Stomach (tissue), 9 donors: ENCODE results near the gene PRXL2A. TPM values are rescaled to one million over a fixed set of nuclear protein-coding genes. Genes with fewer than 3 reads are reported as not detected.
A peak's percentile ranks its signal among the peaks of the same experiment; 100 is the strongest.
"Not testable (repeated sequence)": the region's sequence is repeated elsewhere in the genome, so short reads cannot be mapped to it uniquely, and the experiment has no call there.

Source experiments
- DNase-seq, 2 donors: peaks; one replicate each; pipeline versions ENCODE4 v3.0.0 to v3.0.0-alpha.2; 2013 to 2019
- H3K27ac ChIP-seq, 5 donors: fragments of 200-600 bp in 4 of 5; sonication (generic) in 4 of 5; one replicate each; pipeline ENCODE4 v1.5.1; 2013 to 2019; ENCODE audit warnings: mild to moderate bottlenecking in 1 of 5, moderate library complexity in 1 of 5
- H3K27me3 ChIP-seq, 3 donors: fragments of 200-600 bp; sonication (generic); one replicate each; pipeline ENCODE4 v1.5.1; 2017 to 2019; ENCODE audit warnings: mixed run types in 1 of 3
- H3K36me3 ChIP-seq, 4 donors: fragments of 200-600 bp; sonication (generic); 1 replicate in 3 of 4; 2 replicates in 1 of 4; pipeline ENCODE4 v1.5.1; 2016 to 2019
- H3K4me1 ChIP-seq, 4 donors: fragments of 200-600 bp; sonication (generic); one replicate each; pipeline ENCODE4 v1.5.1; 2016 to 2019
- H3K4me3 ChIP-seq, 4 donors: fragments of 200-600 bp; sonication (generic) in 3 of 4; one replicate each; pipeline ENCODE4 v1.5.1; 2016 to 2019; ENCODE audit warnings: mild to moderate bottlenecking in 1 of 4
- H3K9me3 ChIP-seq, 4 donors: fragments of 200-600 bp; sonication (generic); one replicate each; pipeline ENCODE4 v1.5.1; 2016 to 2019
- CTCF ChIP-seq, 7 experiments: fragments of 450-650 bp in 4 of 7; fragments of 200-600 bp in 3 of 7; sonication (generic) in 3 of 7; IDR thresholded peaks; one replicate each; pipeline ENCODE4 v1.5.1; 2016 to 2019; ENCODE audit warnings: antibody characterized with exemption in 7 of 7, control low read depth in 2 of 7, mild to moderate bottlenecking in 1 of 7
- EP300 ChIP-seq: sonication (generic); formaldehyde crosslinking; IDR thresholded peaks from one replicate; pipeline ENCODE4 v1.6.1; 2017; ENCODE audit warnings: antibody characterized with exemption
- POLR2A ChIP-seq, 4 donors: fragments of 450-650 bp; IDR thresholded peaks; one replicate each; pipeline ENCODE4 v1.6.1; 2016; ENCODE audit warnings: antibody characterized with exemption in 4 of 4, control low read depth in 2 of 4, mild to moderate bottlenecking in 1 of 4, moderate library complexity in 1 of 4
- POLR2AphosphoS5 ChIP-seq, 3 donors: sonication (generic); formaldehyde crosslinking; IDR thresholded peaks; one replicate each; pipeline ENCODE4 v1.6.1; 2016; ENCODE audit warnings: antibody characterized with exemption in 3 of 3
- WGBS, 5 donors: extraction: QIAGEN DNeasy Blood & Tissue Kit in 3 of 5; methylation state at CpG; one replicate each; pipeline versions ENCODE4 v1.1.5 to v1.1.7; 2013 to 2018; 5-methylcytosine and 5-hydroxymethylcytosine counted together
- intact Hi-C: fragments of 100-400 bp; cut with DNase I; formaldehyde crosslinking; loops from one replicate; pipeline ENCODE4 v1.15.1; 2023; ENCODE audit warnings: low total_unique reads
- polyA plus RNA-seq, 3 donors: library from polyadenylated mRNA; stranded (reverse); fragments of 200-250 nt; gene quantifications; one replicate each; pipeline ENCODE4 v1.2.3, GENCODE V29; 2013
- total RNA-seq, 5 donors: library from RNA; depleted of rRNA; stranded (reverse); fragments of >200 nt; gene quantifications; one replicate each; pipeline versions ENCODE4 v1.1.0 to v1.2.3, GENCODE V29; 2014 to 2016
- donor health status: healthy with polysubstance abuse.
- donor health status: Bipolar disorder and iron deficiency.
- donor health status: healthy.

Gene PRXL2A
- total and polyA plus RNA-seq, 8 donors = 6.7 to 56.8 (median 17.8) TPM

DNA sequence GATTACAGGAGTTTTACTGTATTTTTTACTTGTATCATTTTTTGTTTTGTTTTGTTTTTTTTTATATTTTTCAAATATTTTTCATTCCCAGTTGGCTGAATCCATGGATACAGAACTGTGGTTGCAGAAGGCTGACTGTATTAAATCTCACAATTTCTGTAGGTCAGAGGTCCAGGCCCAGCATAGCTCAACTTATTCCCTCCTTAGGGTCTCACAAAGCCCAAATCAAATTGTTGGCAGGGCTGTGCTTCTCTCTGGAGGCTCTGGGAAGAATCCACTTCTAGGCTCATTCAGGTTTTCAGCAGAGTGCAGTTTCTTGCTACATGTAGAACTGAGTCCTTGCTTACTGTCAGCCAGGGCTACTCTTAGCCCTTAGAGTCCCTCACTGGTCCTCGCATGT lies 68.3 kb downstream of the PRXL2A start:
- H3K4me1 ChIP-seq = peaks cover 15 to 46% (median 35%) of the 10 kb centered on the region in 4 donors
- intact Hi-C loops = no loop called here
- peaks cover 0 to 12% (median 6%) of the 10 kb centered on the region in 4 donors for H3K9me3 ChIP-seq
- no peaks in the 10 kb centered on the region for H3K27me3 ChIP-seq
- no peak overlapping the region for H3K4me3 ChIP-seq
- DNase-seq = no peak
- no peak overlapping the region for H3K27ac ChIP-seq
- 94 to 100% (median 97%) methylated on average over 1 of the region's 1 CpG for WGBS, 5 donors
- peaks cover 0 to 19% (median 12%) of the 10 kb centered on the region in 4 donors for H3K36me3 ChIP-seq
- no peak for TF ChIP-seq POLR2A (IDR thresholded peaks at IDR 0.05)
- TF ChIP-seq POLR2AphosphoS5 (IDR thresholded peaks at IDR 0.05) = no peak
- no peak for TF ChIP-seq CTCF (IDR thresholded peaks at IDR 0.05)
- TF ChIP-seq EP300 = no peak

DNA sequence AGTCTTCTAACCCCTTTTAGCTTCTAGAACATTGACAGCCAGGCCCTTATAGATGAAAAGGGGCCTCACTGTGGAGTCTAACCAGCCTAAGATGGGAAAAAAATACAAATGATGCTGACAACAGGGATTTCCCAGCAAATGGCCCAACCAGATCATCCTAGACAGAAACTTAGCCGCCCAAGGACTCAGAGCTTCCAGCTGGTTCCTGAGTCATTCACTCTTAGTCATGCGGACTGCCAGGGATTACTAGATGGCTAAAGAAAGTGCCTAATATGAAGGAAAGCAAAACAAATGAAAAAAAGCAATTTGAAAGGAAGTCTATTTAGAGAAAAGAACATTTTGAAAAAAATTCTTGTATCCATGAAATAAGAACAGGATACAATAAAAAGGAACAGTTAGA lies 69.5 kb downstream of the PRXL2A start:
- TF ChIP-seq EP300 (no peak), CTCF (IDR thresholded peaks at IDR 0.05) (no peak), POLR2AphosphoS5 (IDR thresholded peaks at IDR 0.05) (no peak), POLR2A (IDR thresholded peaks at IDR 0.05) (no peak)
- H3K36me3 ChIP-seq = peaks cover 0 to 22% (median 11%) of the 10 kb centered on the region in 4 donors
- no peak for DNase-seq
- H3K27ac ChIP-seq = no peak overlapping the region
- H3K4me1 ChIP-seq = peaks cover 13 to 36% (median 24%) of the 10 kb centered on the region in 4 donors
- no peak overlapping the region for H3K4me3 ChIP-seq
- WGBS, 5 donors = 73 to 92% (median 74%) methylated on average over 2 of the region's 2 CpGs
- no peaks in the 10 kb centered on the region for H3K27me3 ChIP-seq
- intact Hi-C loops = no loop called here
- H3K9me3 ChIP-seq = peaks cover 0 to 12% (median 6%) of the 10 kb centered on the region in 4 donors

DNA sequence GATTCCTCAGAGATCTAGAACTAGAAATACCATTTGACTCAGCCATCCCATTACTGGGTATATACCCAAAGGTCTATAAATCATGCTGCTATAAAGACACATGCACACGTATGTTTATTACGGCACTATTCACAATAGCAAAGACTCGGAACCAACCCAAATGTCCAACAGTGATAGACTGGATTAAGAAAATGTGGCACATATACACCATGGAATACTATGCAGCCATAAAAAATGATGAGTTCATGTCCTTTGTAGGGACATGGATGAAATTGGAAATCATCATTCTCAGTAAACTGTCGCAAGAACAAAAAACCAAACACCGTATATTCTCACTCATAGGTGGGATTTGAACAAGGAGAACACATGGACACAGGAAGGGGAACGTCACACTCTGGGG lies 72.0 kb downstream of the PRXL2A start:
- peaks cover 5 to 36% (median 20%) of the 10 kb centered on the region in 4 donors for H3K4me1 ChIP-seq
- DNase-seq, H3K27ac ChIP-seq, intact Hi-C loops, H3K27me3 ChIP-seq, H3K4me3 ChIP-seq: not testable (repeated sequence)
- 88 to 95% (median 92%) methylated on average over 6 of the region's 6 CpGs for WGBS, 5 donors
- peaks cover 0 to 12% (median 6%) of the 10 kb centered on the region in 4 donors for H3K9me3 ChIP-seq
- H3K36me3 ChIP-seq = peaks cover 0 to 20% (median 6%) of the 10 kb centered on the region in 4 donors

GRCh38 chr10:80480852-80481251 lies 72.5 kb downstream of the PRXL2A start:
- no peak overlapping the region for H3K4me3 ChIP-seq
- H3K27me3 ChIP-seq = no peaks in the 10 kb centered on the region
- DNase-seq = no peak
- intact Hi-C loops = no loop called here
- TF ChIP-seq POLR2AphosphoS5 (IDR thresholded peaks at IDR 0.05) (no peak), CTCF (IDR thresholded peaks at IDR 0.05) (no peak), POLR2A (IDR thresholded peaks at IDR 0.05) (no peak), EP300 (no peak)
- H3K36me3 ChIP-seq = peaks cover 0 to 20% (median 6%) of the 10 kb centered on the region in 4 donors
- no peak overlapping the region for H3K27ac ChIP-seq
- WGBS, 5 donors = 92 to 94% (median 94%) methylated on average over 5 of the region's 5 CpGs
- H3K9me3 ChIP-seq = peaks cover 0 to 12% (median 6%) of the 10 kb centered on the region in 4 donors
- peaks cover 6 to 40% (median 20%) of the 10 kb centered on the region in 4 donors for H3K4me1 ChIP-seq

DNA sequence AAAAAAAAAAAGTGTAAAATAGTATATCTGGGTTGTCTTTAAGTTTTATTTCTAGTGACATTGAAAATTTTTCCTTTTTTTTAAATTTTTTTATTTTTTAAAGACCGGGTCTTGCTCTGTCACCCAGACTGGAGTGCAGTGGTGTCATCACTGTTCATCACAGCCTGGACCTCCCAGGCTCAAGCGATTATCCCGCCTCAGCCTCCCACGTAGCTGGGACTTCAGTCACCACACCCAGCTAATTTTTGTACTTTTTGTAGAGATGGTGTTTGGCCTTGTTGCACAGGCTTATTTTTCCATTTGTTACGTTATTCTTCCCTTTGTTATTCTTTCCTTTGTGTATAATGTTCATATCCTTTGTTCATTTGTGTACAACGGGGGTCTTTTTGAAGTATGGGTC lies 75.9 kb downstream of the PRXL2A start:
- H3K4me1 ChIP-seq = peaks cover 32 to 66% (median 43%) of the 10 kb centered on the region in 4 donors
- no peak overlapping the region for H3K27ac ChIP-seq
- peak in 1 of 2 donors; percentile 18 for DNase-seq
- 69 to 82% (median 75%) methylated on average over 6 of the region's 6 CpGs for WGBS, 5 donors
- H3K4me3 ChIP-seq = no peak overlapping the region
- H3K9me3 ChIP-seq = no peaks in the 10 kb centered on the region
- H3K36me3 ChIP-seq = peaks cover 0 to 10% (median 4%) of the 10 kb centered on the region in 4 donors
- H3K27me3 ChIP-seq = no peaks in the 10 kb centered on the region
- TF ChIP-seq POLR2A (IDR thresholded peaks at IDR 0.05) (no peak), EP300 (no peak), POLR2AphosphoS5 (IDR thresholded peaks at IDR 0.05) (no peak), CTCF (IDR thresholded peaks at IDR 0.05) (no peak)
- intact Hi-C loops = no loop called here
